Keratinocyte (primary cell): ENCODE measurements around the gene B3GALT6. TPM values are rescaled to one million over a fixed set of nuclear protein-coding genes. Genes with fewer than 3 reads are reported as not detected.

Experiments used
- DNase-seq: peaks from one replicate; pipeline ENCODE4 v3.0.0-alpha.2; 2011; ENCODE audit warnings: low read depth, missing footprints, low spot score
- FAIRE-seq: peaks from 2 replicates; lab custom pipeline; 2011; peaks lifted over from hg19 to GRCh38; lab: Jason Lieb, UNC
- H2AFZ ChIP-seq: 2 replicates; pipeline ENCODE4 v1.6.0; 2012; ENCODE audit warnings: low read length, control low read depth, inconsistent platforms; ENCODE audit not compliant: control insufficient read depth
- H3K27ac ChIP-seq: 2 replicates; pipeline ENCODE4 v1.5.1; 2011; ENCODE audit warnings: low read length; ENCODE audit not compliant: control insufficient read depth, insufficient read depth
- H3K27me3 ChIP-seq: 3 replicates; pipeline ENCODE4 v1.6.0; 2011; ENCODE audit warnings: low read length; ENCODE audit not compliant: control insufficient read depth, insufficient read depth; ENCODE audit errors: extremely low read depth
- H3K36me3 ChIP-seq, 2 experiments: 2 replicates in 1 of 2; 3 replicates in 1 of 2; pipeline ENCODE4 v1.5.1; 2011; ENCODE audit warnings: low read length in 2 of 2, mild to moderate bottlenecking in 1 of 2; ENCODE audit not compliant: control insufficient read depth in 2 of 2, insufficient read depth in 2 of 2; ENCODE audit errors: extremely low read depth in 1 of 2
- H3K4me1 ChIP-seq: 3 replicates; pipeline ENCODE4 v1.5.1; 2011; ENCODE audit warnings: low read length; ENCODE audit not compliant: control insufficient read depth, insufficient read depth; ENCODE audit errors: extremely low read depth
- H3K4me2 ChIP-seq: 3 replicates; pipeline ENCODE4 v1.6.0; 2011; ENCODE audit warnings: low read depth, low read length; ENCODE audit not compliant: control insufficient read depth, insufficient read depth; ENCODE audit errors: extremely low read depth
- H3K4me3 ChIP-seq, 3 experiments: fragments of 200-600 bp in 1 of 3; sonication (generic) in 1 of 3; 2 replicates in 2 of 3; 3 replicates in 1 of 3; pipeline ENCODE4 v1.5.1; 2011 to 2016; ENCODE audit warnings: low read length in 3 of 3, mild to moderate bottlenecking in 3 of 3, control low read depth in 2 of 3, inconsistent platforms in 1 of 3, low read depth in 1 of 3, mixed read lengths in 1 of 3, mixed run types in 1 of 3, moderate library complexity in 1 of 3; ENCODE audit not compliant: control insufficient read depth in 2 of 3, insufficient read depth in 2 of 3; ENCODE audit errors: extremely low read depth in 1 of 3
- H3K79me2 ChIP-seq: 2 replicates; pipeline ENCODE4 v1.6.0; 2012; ENCODE audit warnings: low read length; ENCODE audit not compliant: control insufficient read depth, insufficient read depth
- H3K9ac ChIP-seq: 3 replicates; pipeline ENCODE4 v1.6.0; 2011; ENCODE audit warnings: low read length; ENCODE audit not compliant: control insufficient read depth, insufficient read depth; ENCODE audit errors: extremely low read depth
- H3K9me1 ChIP-seq: 3 replicates; pipeline ENCODE4 v1.6.0; 2011; ENCODE audit warnings: low read length; ENCODE audit not compliant: control insufficient read depth, insufficient read depth; ENCODE audit errors: extremely low read depth
- H3K9me3 ChIP-seq: 2 replicates; pipeline ENCODE4 v1.5.1; 2012; ENCODE audit warnings: low read depth, low read length; ENCODE audit not compliant: control insufficient read depth
- H4K20me1 ChIP-seq: 3 replicates; pipeline ENCODE4 v1.6.0; 2011; ENCODE audit warnings: low read length; ENCODE audit not compliant: control insufficient read depth, insufficient read depth; ENCODE audit errors: extremely low read depth
- CTCF ChIP-seq, 3 experiments: IDR thresholded peaks in 1 of 3; conservative IDR thresholded peaks in 1 of 3; optimal IDR thresholded peaks in 1 of 3; 2 replicates in 2 of 3; 3 replicates in 1 of 3; pipeline versions ENCODE3 to v1.5.1; 2011; ENCODE audit warnings: low read length in 3 of 3, mild to moderate bottlenecking in 3 of 3, moderate library complexity in 2 of 3, control low read depth in 1 of 3, inconsistent platforms in 1 of 3; ENCODE audit not compliant: insufficient read depth in 2 of 3; ENCODE audit errors: extremely low read depth in 1 of 3
- EZH2 ChIP-seq: IDR thresholded peaks from one replicate; pipeline ENCODE4 v1.6.1; 2012; ENCODE audit warnings: inconsistent platforms, mild to moderate bottlenecking, low read length, moderate library complexity
- dilution Hi-C: fragments of 300-500 bp; cut with MboI; formaldehyde crosslinking; loops from one replicate; pipeline ENCODE4 v1.7.0; 2020; ENCODE audit warnings: low sequenced_read_pairs; ENCODE audit not compliant: extremely low pct_ligation_motif_present
- polyA plus RNA-seq, 5 experiments: library from polyadenylated mRNA; depleted of rRNA in 3 of 5; stranded (reverse) in 3 of 5; stranded (forward) in 1 of 5; unstranded in 1 of 5; fragments of >200 nt; gene quantifications; 1 replicate in 1 of 5; 2 replicates in 3 of 5; 3 replicates in 1 of 5; pipeline versions ENCODE4 v1.2.1 to v1.2.3, GENCODE V29; 2011 to 2012; ENCODE audit warnings: missing spikeins in 2 of 5, low read depth in 1 of 5, low replicate concordance in 1 of 5

B3GALT6 gene
- polyA plus RNA-seq, 1 donor (not counting 4 experiments of a cell fraction or from before 2014, with no cell fraction given): 6.8 TPM

GRCh38 chr1:1264868-1265272, 32.8 kb downstream of the B3GALT6 start:
- H3K4me3 ChIP-seq: no peak overlapping the region
- H3K79me2 ChIP-seq: peaks cover 37% of the 10 kb centered on the region
- H3K36me3 ChIP-seq: peaks cover 36 to 39% of the 10 kb centered on the region in 2 experiments
- H4K20me1 ChIP-seq: peaks cover 13% of the 10 kb centered on the region
- no peaks in the 10 kb centered on the region for H3K27me3 ChIP-seq
- TF ChIP-seq EZH2 (no peak), CTCF (optimal IDR thresholded peaks at IDR 0.05 in 1 of 3, IDR thresholded peaks at IDR 0.05 in 1 of 3, conservative IDR thresholded peaks at IDR 0.05 in 1 of 3; ENCODE audit: extremely low read depth in 1 of 3, insufficient read depth in 2 of 3, low read length in 3 of 3) (peak; percentile 57 to 58 (median 57))
- H3K9ac ChIP-seq: no peak overlapping the region
- no peaks in the 10 kb centered on the region for H3K9me1 ChIP-seq
- DNase-seq: peak; percentile 95
- H3K4me1 ChIP-seq: peaks cover 9% of the 10 kb centered on the region
- peak overlapping the region; percentile 67 for H3K27ac ChIP-seq
- peak; percentile 52 for FAIRE-seq
- no peaks in the 10 kb centered on the region for H3K9me3 ChIP-seq
- no peak overlapping the region for H2AFZ ChIP-seq
- no peak overlapping the region for H3K4me2 ChIP-seq
- dilution Hi-C loops: no loop called here

- DNase-seq: no peak
- Histone ChIP-seq H3K79me2 (peaks cover 64% of the 10 kb centered on the region), H3K27ac (no peak overlapping the region), H3K9ac (no peak overlapping the region), H3K27me3 (no peaks in the 10 kb centered on the region), H3K4me2 (no peak overlapping the region), H3K36me3 (peaks cover 28 to 33% of the 10 kb centered on the region in 2 experiments), H3K9me3 (no peaks in the 10 kb centered on the region), H4K20me1 (peaks cover 22% of the 10 kb centered on the region), H3K4me1 (peaks cover 29% of the 10 kb centered on the region), H2AFZ (no peak overlapping the region), H3K4me3 (no peak overlapping the region), H3K9me1 (peaks cover 7% of the 10 kb centered on the region)
- FAIRE-seq: no peak
- dilution Hi-C loops: no loop called here
- TF ChIP-seq CTCF (optimal IDR thresholded peaks at IDR 0.05 in 1 of 3, IDR thresholded peaks at IDR 0.05 in 1 of 3, conservative IDR thresholded peaks at IDR 0.05 in 1 of 3; ENCODE audit: extremely low read depth in 1 of 3, insufficient read depth in 2 of 3, low read length in 3 of 3) (no peak), EZH2 (no peak)
Observed at GRCh38 chr1:1267488-1268283, 35.6 kb downstream of the B3GALT6 start.
